B cell (primary cell): ENCODE data around the gene VWA5B2.

Experiments
- EZH2 ChIP-seq: IDR thresholded peaks from 2 replicates; pipeline ENCODE4 v1.6.1; 2012; ENCODE audit warnings: borderline replicate concordance, low read depth, mild to moderate bottlenecking, moderate library complexity, low read length; ENCODE audit not compliant: insufficient read depth, poor library complexity, severe bottlenecking
- TF ChIP-seq, protein P1 (sequence below): fragments of 200-600 bp; IDR thresholded peaks from one replicate; pipeline ENCODE4 v1.8.0; 2022; ENCODE audit warnings: antibody characterized with exemption, mild to moderate bottlenecking

DNA sequence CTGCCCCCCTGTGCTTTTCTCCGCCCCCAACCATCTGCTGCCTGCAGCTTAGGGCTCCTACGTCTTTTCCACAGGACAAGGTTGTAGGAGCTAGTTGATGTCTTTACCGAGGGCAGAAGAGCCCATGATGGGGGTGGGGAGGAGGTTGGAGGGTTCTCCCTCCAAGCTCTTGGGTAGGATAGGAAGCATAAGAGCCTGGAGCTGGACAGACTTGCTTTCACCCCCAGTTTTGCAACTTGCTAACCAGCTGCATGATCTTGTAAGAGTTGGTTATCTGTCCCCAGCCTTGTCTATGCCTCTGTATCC, 42.5 kb upstream of the VWA5B2 start:
- TF ChIP-seq, protein P1, sequence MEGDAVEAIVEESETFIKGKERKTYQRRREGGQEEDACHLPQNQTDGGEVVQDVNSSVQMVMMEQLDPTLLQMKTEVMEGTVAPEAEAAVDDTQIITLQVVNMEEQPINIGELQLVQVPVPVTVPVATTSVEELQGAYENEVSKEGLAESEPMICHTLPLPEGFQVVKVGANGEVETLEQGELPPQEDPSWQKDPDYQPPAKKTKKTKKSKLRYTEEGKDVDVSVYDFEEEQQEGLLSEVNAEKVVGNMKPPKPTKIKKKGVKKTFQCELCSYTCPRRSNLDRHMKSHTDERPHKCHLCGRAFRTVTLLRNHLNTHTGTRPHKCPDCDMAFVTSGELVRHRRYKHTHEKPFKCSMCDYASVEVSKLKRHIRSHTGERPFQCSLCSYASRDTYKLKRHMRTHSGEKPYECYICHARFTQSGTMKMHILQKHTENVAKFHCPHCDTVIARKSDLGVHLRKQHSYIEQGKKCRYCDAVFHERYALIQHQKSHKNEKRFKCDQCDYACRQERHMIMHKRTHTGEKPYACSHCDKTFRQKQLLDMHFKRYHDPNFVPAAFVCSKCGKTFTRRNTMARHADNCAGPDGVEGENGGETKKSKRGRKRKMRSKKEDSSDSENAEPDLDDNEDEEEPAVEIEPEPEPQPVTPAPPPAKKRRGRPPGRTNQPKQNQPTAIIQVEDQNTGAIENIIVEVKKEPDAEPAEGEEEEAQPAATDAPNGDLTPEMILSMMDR: no peak
- TF ChIP-seq EZH2: no peak
